Myocyte (in vitro differentiated cells): ENCODE data around the gene CDKN2B-AS1. TPM values are rescaled to one million over a fixed set of nuclear protein-coding genes. Genes with fewer than 3 reads are reported as not detected.

Source experiments
- DNase-seq: peaks from one replicate; pipeline ENCODE4 v3.0.0-alpha.2; 2012; ENCODE audit warnings: low read depth
- total RNA-seq: library from RNA; depleted of rRNA; stranded (reverse); fragments of >200 nt; gene quantifications from 2 replicates; pipeline ENCODE4 v1.2.3, GENCODE V29; 2014

CDKN2B-AS1 gene
- total RNA-seq, 1 donor from 2014 or later, result 2.3 TPM

GRCh38 chr9:22148876-22149637 is 154.5 kb downstream of the CDKN2B-AS1 start:
- peak; percentile 33 for DNase-seq

GRCh38 chr9:22154064-22154463 is 159.5 kb downstream of the CDKN2B-AS1 start:
- no peak for DNase-seq

GRCh38 chr9:22156586-22156985 is 162.0 kb downstream of the CDKN2B-AS1 start:
- no peak for DNase-seq

- no peak for DNase-seq
These were observed 162.7 kb downstream of the CDKN2B-AS1 start for GRCh38 chr9:22157276-22157675.

- DNase-seq, result no peak
These were observed 163.2 kb downstream of the CDKN2B-AS1 start for GRCh38 chr9:22157828-22158227.

- no peak for DNase-seq
These were observed 163.7 kb downstream of the CDKN2B-AS1 start for GRCh38 chr9:22158271-22158670.

- no peak for DNase-seq
These were observed 164.3 kb downstream of the CDKN2B-AS1 start for GRCh38 chr9:22158927-22159346.

- DNase-seq, result no peak
These were observed 165.0 kb downstream of the CDKN2B-AS1 start for GRCh38 chr9:22159586-22159985.

GRCh38 chr9:22160221-22160620 is 165.6 kb downstream of the CDKN2B-AS1 start:
- DNase-seq, result no peak

- DNase-seq, result no peak
These were observed 170.6 kb downstream of the CDKN2B-AS1 start for GRCh38 chr9:22165144-22165543.

GRCh38 chr9:22169243-22169642 is 174.7 kb downstream of the CDKN2B-AS1 start:
- DNase-seq, result peak; percentile 33

- no peak for DNase-seq
These were observed 175.3 kb downstream of the CDKN2B-AS1 start for GRCh38 chr9:22169727-22170503.

Other genes starting within 250 kb of the CDKN2B-AS1 start
- gene MTAP, start 192.2 kb upstream of the CDKN2B-AS1 start, total RNA-seq, result 31.0 and 40.8 TPM in 2 replicates
- 169 and 177 TPM in 2 replicates for gene CDKN2A, start 399 bp upstream of the CDKN2B-AS1 start, total RNA-seq
- gene CDKN2B, start 14.5 kb downstream of the CDKN2B-AS1 start, total RNA-seq, result 75.8 and 81.1 TPM in 2 replicates